HG03135 (cell line): ENCODE measurements around the gene SEL1L.
"Not testable (repeated sequence)": the region's sequence is repeated elsewhere in the genome, so short reads cannot be mapped to it uniquely, and the experiment has no call there.

ENCODE experiments used
- ATAC-seq: cut with Tn5 transposase; IDR thresholded peaks from one replicate; pipeline ENCODE4 v1.9.1; 2021; ENCODE audit warnings: mild to moderate bottlenecking, moderate library complexity; ENCODE audit not compliant: unreplicated experiment

Gene SEL1L

GRCh38 chr14:81474685-81475324, 58.8 kb downstream of the SEL1L start:
- ATAC-seq = no peak

- ATAC-seq = peak; percentile 65
Measured at GRCh38 chr14:81474148-81474492, 59.5 kb downstream of the SEL1L start.

GRCh38 chr14:81473456-81474147, 60.1 kb downstream of the SEL1L start:
- peak; percentile 43 for ATAC-seq

- no peak for ATAC-seq
Measured at GRCh38 chr14:81472096-81472800, 61.4 kb downstream of the SEL1L start.

- ATAC-seq = no peak
Measured at GRCh38 chr14:81471062-81471461, 62.6 kb downstream of the SEL1L start.

GRCh38 chr14:81470557-81470826, 63.2 kb downstream of the SEL1L start:
- ATAC-seq = peak; percentile 18

GRCh38 chr14:81466854-81467253, 66.8 kb downstream of the SEL1L start:
- no peak for ATAC-seq

GRCh38 chr14:81465507-81466228, 68.0 kb downstream of the SEL1L start:
- ATAC-seq = no peak

- ATAC-seq = peak; percentile 6
Measured at GRCh38 chr14:81465003-81465392, 68.7 kb downstream of the SEL1L start.

GRCh38 chr14:81464253-81465002, 69.2 kb downstream of the SEL1L start:
- ATAC-seq = peak; percentile 61

GRCh38 chr14:81462356-81462755, 71.3 kb downstream of the SEL1L start:
- not testable (repeated sequence) for ATAC-seq

GRCh38 chr14:81459912-81460311, 73.7 kb downstream of the SEL1L start:
- ATAC-seq = no peak

GRCh38 chr14:81458352-81458751, 75.3 kb downstream of the SEL1L start:
- ATAC-seq = no peak

GRCh38 chr14:81455390-81455789, 78.3 kb downstream of the SEL1L start:
- peak; percentile 13 for ATAC-seq

- ATAC-seq = peak; percentile 82
Measured at GRCh38 chr14:81454572-81455218, 79.0 kb downstream of the SEL1L start.

- peak; percentile 68 for ATAC-seq
Measured at GRCh38 chr14:81453166-81453766, 80.4 kb downstream of the SEL1L start.

- no peak for ATAC-seq
Measured at GRCh38 chr14:81452341-81453133, 81.1 kb downstream of the SEL1L start.

GRCh38 chr14:81450976-81451375, 82.7 kb downstream of the SEL1L start:
- ATAC-seq = no peak

GRCh38 chr14:81450100-81450531, 83.5 kb downstream of the SEL1L start:
- ATAC-seq = no peak
